ENCODE data around the gene SEC61A2.

DNA sequence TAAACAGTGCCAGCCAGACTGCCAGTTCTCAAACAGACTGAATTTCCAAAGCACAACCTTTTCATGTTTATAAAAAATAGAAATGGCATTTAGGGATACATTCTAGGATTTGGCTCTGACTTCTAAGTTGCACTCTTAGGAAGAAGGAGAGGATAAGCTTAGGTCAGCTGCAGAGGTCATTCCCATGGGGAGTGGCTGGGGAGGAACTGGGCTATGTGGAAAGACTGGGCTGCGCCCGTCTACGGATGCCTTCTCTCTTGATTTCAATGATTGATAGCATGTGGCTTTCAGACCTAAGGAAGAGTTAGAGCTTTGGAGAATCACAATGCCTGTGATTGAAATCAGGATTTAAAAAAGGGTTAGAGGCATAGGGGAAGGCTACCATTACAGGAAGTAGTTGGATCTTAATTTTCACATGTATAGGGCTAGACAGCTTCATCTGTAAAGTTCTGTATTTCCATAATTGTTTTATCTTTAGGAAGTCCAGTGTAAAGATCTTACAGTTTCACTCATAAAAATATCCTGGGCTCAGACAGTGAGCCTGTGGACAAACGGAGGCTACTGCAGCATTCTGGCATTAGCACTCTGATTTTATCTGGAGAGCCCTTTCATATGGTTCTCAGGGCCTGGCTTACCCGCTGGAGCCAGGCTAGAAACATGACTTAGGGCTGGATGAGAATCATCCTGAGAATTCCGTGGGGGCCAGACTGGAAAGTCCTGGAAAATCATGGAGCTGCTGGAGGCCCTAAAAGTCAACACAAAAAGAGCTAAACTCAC, 36.7 kb downstream of the SEC61A2 start:
- TF ChIP-seq, protein P1, sequence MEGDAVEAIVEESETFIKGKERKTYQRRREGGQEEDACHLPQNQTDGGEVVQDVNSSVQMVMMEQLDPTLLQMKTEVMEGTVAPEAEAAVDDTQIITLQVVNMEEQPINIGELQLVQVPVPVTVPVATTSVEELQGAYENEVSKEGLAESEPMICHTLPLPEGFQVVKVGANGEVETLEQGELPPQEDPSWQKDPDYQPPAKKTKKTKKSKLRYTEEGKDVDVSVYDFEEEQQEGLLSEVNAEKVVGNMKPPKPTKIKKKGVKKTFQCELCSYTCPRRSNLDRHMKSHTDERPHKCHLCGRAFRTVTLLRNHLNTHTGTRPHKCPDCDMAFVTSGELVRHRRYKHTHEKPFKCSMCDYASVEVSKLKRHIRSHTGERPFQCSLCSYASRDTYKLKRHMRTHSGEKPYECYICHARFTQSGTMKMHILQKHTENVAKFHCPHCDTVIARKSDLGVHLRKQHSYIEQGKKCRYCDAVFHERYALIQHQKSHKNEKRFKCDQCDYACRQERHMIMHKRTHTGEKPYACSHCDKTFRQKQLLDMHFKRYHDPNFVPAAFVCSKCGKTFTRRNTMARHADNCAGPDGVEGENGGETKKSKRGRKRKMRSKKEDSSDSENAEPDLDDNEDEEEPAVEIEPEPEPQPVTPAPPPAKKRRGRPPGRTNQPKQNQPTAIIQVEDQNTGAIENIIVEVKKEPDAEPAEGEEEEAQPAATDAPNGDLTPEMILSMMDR (conservative IDR thresholded peaks at IDR 0.05; ENCODE audit: low read depth, low read length): no peak
- TF ChIP-seq POLR2A (IDR thresholded peaks at IDR 0.05; ENCODE audit: low read depth, low read length): no peak
